SKM-1 treated with dmso at 0.1 percent for 144 hours (cell line): ENCODE measurements around the gene C1QTNF8.

ENCODE experiments used
- DNase-seq: peaks from one replicate; lab custom pipeline; 2025; ENCODE audit not compliant: unreplicated experiment; lab: John Stamatoyannopoulos, UW

C1QTNF8 gene

GRCh38 chr16:1079786-1080525 lies 16.1 kb downstream of the C1QTNF8 start:
- DNase-seq: no peak

- DNase-seq: no peak
These were observed 16.7 kb downstream of the C1QTNF8 start for GRCh38 chr16:1079341-1079740.

- DNase-seq: no peak
These were observed 17.4 kb downstream of the C1QTNF8 start for GRCh38 chr16:1078579-1079021.

DNA sequence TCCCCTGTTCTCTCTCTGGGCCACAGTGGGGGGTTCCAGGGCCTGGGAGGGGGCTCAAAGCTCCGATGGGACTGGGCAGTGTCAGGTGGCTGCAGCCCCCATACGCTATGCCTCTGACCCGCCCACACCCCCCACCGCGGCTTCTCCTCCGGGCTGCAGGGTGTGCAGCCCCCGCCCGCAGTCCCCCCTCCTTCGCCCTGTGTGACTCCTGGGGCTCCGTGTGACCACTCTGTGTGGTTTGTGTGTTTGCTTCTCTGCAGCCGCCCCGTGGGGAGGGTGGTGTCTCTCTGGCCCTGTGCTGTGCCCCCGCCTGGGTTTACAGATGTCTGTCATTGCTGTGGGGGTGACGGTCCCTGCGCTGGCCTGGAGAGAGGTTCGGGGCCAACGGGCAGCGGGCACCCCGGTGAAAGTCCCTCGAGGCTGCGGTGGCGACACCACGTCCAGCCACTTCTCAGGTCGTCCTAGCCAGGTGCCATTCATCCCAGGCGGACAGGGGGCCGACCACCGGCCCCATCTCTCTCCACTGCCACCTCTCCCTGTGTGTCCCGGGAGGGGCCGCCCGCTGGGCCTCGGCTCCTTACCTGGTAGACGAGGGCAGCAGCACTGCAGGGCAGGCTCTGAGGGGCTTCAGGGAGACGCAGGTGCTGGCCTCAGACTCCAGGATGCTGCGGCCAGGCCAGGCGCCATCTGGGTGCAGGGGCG lies 18.0 kb downstream of the C1QTNF8 start:
- no peak for DNase-seq

DNA sequence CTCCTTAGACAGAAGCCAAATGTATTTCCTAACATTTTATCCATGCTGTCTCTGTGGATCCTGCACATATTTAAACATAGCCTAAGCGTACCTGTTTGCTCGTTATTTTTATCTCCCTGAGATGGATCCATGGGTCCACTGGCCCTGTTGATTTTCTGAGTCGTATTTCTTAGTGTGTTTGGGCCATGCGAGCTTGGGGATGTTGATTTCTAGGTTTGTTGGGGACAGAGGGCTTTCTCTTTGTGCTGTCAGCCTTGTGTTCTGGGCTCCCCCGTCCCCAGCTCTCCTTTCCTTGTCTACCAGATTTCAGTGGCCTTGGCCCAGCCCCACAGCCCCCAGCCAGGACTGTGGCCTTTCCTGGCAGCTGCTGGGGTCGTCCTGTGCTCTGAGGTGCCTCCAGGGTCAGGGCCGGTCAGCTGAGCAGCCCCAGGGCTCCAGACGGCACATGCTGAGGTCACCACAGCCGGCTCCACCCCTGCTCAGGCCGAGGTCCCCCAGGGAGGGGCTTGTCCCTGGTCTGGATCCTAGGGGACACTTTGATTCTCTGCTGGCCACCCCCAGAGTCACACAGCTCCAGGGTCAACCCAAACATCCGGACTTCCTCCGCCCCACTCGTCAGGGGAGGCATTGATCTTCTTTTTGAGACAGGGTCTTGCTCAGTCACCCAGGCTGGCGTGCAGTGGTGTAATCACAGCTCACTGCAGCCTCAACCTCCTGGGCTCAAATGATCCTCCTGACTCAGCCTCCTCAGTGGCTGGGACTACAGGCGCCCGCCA lies 19.1 kb downstream of the C1QTNF8 start:
- DNase-seq: no peak

DNA sequence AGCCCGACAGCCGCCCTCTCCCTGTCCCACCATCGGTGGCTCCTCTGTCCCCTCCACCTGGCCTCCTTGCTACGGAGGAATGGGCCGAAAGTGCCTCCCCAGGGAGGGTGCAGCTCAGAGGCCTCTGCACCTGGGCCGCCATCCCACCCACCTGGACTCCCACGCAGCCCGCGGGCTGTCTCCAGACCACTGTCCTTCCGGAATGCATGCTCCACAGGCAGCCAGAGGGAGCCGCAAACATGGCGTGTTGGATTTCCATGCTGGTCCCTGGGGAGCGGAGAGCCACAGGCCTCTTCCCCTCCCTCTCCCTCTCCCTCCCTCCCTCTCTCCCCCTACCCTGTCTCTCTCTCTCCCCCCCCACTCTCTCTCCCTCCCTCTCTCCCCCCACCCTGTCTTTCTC lies 20.5 kb downstream of the C1QTNF8 start:
- DNase-seq: no peak

DNA sequence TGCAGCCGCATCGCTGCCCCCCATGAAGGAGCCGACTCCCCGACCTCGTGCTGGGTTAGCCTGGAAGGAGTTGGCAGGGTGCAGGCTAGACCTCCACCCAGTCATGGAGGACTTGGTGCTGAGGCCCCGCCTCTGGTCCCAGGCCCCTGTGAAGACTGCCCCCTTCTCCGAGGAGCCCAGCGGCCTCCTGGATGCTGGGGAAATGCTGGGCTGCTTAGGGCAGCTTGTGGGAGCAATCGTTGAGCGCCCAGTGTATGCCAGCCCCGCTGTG lies 21.7 kb downstream of the C1QTNF8 start:
- DNase-seq: no peak

- DNase-seq: no peak
These were observed 22.3 kb downstream of the C1QTNF8 start for GRCh38 chr16:1073566-1074378.

- no peak for DNase-seq
These were observed 22.8 kb downstream of the C1QTNF8 start for GRCh38 chr16:1073262-1073558.

- DNase-seq: no peak
These were observed 23.4 kb downstream of the C1QTNF8 start, which contains the start of gene SSTR5 for GRCh38 chr16:1072526-1073261. Gene SSTR5, plus strand, starts transcription at chr16:1072747. Its CDS starts 6,122 bp downstream, at chr16:1078869.

DNA sequence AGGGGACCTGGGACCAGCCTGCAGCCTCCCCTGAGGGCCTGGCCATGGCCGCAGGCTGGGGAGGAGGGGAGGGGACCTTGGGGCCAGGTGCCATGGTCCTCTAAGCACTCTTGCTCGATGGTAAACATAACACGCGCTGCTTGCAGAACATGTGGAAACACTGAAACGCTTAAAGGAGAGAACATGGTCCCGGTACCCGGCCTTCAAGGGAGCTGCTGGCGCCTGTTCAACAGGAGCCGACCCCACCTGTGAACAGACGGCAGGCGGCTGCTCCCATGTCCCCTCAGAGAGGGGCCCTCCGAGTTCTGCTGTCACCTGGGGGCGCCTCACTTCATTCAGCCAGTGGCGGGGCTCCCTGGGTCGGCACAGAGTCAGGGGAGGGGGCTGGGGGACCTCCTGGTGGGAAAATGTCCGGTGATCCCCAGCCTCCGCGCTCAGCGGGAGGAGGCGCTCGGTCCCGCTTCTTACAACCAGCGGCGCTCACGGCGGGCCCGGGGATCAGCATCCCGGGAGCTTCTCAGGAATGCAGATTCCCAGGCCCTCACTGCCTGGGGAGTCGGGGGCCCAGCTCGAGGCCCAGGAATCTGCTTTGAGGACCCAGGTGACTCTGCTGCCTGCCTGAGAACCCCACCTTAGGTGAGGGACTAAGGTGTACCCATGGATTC lies 24.4 kb downstream of the C1QTNF8 start:
- DNase-seq: no peak

GRCh38 chr16:1070864-1071408 lies 25.1 kb downstream of the C1QTNF8 start:
- DNase-seq: no peak

GRCh38 chr16:1070084-1070863 lies 25.8 kb downstream of the C1QTNF8 start:
- no peak for DNase-seq

- DNase-seq: no peak
These were observed 26.9 kb downstream of the C1QTNF8 start for GRCh38 chr16:1069154-1069553.

GRCh38 chr16:1068451-1068850 lies 27.6 kb downstream of the C1QTNF8 start:
- DNase-seq: no peak

DNA sequence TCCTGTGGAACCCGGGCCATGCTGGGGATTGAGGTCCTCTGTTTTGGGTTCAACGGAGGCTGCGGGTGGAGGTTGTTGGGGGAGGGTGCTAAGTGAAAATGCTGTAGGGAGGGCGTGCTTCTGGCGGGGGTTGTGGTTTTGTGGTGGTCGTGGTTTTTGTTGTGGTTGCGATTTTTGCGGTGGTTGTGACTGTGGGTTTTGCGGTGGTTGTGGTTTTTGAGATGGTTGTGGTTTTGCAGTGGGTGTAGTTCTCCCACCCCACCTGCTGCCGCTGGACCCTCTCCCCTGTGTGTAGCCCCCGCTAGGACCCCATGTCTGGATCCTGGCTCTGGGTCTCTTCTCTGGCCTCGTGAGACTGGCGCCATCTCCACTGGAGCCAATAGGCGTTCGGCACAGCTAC lies 28.4 kb downstream of the C1QTNF8 start:
- DNase-seq: no peak

- no peak for DNase-seq
These were observed 29.4 kb downstream of the C1QTNF8 start for GRCh38 chr16:1066584-1067172.

DNA sequence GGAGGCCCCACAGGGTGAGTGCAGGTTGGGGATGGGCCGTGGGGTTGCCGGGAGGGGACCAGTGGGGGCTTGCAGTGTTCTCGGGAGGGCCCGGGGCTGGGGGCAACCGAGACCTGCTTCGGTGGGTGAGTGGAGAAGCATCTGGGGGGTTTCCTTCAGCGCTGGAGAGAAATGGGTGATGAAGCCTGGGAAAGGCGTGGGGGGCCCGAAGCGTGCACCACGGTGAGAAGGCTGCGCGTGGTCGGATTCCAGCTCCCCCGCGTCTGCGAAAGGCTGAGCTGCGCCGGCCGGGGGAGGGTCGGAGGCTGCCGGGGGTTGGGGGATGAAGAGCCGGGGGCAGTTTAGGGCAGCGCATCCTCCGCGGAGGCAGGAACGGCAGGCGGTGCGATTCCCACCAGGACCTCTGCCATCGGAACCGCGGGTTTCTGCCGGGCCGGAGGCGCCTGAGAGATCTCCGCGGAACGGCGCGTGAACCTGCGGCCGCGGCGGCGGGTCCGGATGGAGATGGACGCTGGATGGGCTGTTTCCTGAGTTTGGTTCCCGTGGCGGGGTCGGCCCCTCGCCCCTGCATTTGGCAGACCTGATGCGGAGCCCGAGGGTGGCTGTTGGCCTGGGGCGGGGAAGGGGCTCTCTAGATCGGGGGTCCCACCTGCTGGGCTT lies 30.4 kb downstream of the C1QTNF8 start:
- DNase-seq: no peak
